ENCODE results near the gene INF2.

INF2 gene

GRCh38 chr14:104708606-104709268, 19.3 kb downstream of the INF2 start:
- H3K4me3 Mint-ChIP-seq = no peak overlapping the region
- peaks cover 13% of the 10 kb centered on the region for H3K36me3 Mint-ChIP-seq (ENCODE audit: low read depth)
- H3K9me3 Mint-ChIP-seq = no peaks in the 10 kb centered on the region
- H3K27ac Mint-ChIP-seq = no peak overlapping the region
- H3K4me1 Mint-ChIP-seq (ENCODE audit: low read depth) = no peaks in the 10 kb centered on the region
- no peaks in the 10 kb centered on the region for H3K27me3 Mint-ChIP-seq

- Mint-ChIP-seq H3K36me3 (ENCODE audit: low read depth) (peaks cover 6% of the 10 kb centered on the region), H3K27me3 (no peaks in the 10 kb centered on the region), H3K4me1 (ENCODE audit: low read depth) (no peaks in the 10 kb centered on the region), H3K4me3 (no peak overlapping the region), H3K9me3 (no peaks in the 10 kb centered on the region), H3K27ac (no peak overlapping the region)
Measured at GRCh38 chr14:104709387-104710039, 20.1 kb downstream of the INF2 start.

GRCh38 chr14:104710071-104710735, 20.8 kb downstream of the INF2 start:
- no peaks in the 10 kb centered on the region for H3K4me1 Mint-ChIP-seq (ENCODE audit: low read depth)
- no peaks in the 10 kb centered on the region for H3K9me3 Mint-ChIP-seq
- no peaks in the 10 kb centered on the region for H3K27me3 Mint-ChIP-seq
- H3K27ac Mint-ChIP-seq = no peak overlapping the region
- peaks cover 4% of the 10 kb centered on the region for H3K36me3 Mint-ChIP-seq (ENCODE audit: low read depth)
- no peak overlapping the region for H3K4me3 Mint-ChIP-seq

GRCh38 chr14:104712881-104713734, 23.7 kb downstream of the INF2 start:
- Mint-ChIP-seq H3K27me3 (no peaks in the 10 kb centered on the region), H3K27ac (no peak overlapping the region), H3K36me3 (ENCODE audit: low read depth) (peaks cover 14% of the 10 kb centered on the region), H3K4me1 (ENCODE audit: low read depth) (no peaks in the 10 kb centered on the region), H3K4me3 (no peak overlapping the region), H3K9me3 (no peaks in the 10 kb centered on the region)

- H3K27me3 Mint-ChIP-seq = no peaks in the 10 kb centered on the region
- H3K27ac Mint-ChIP-seq = no peak overlapping the region
- peaks cover 14% of the 10 kb centered on the region for H3K36me3 Mint-ChIP-seq (ENCODE audit: low read depth)
Measured at GRCh38 chr14:104714066-104714465, 24.6 kb downstream of the INF2 start.

GRCh38 chr14:104714681-104715080, 25.3 kb downstream of the INF2 start:
- Mint-ChIP-seq H3K9me3 (no peaks in the 10 kb centered on the region), H3K27ac (no peak overlapping the region), H3K36me3 (ENCODE audit: low read depth) (peaks cover 14% of the 10 kb centered on the region), H3K4me3 (no peak overlapping the region), H3K27me3 (no peaks in the 10 kb centered on the region), H3K4me1 (ENCODE audit: low read depth) (no peaks in the 10 kb centered on the region)

More at GRCh38 chr14:104714066-104714465, 24.6 kb downstream of the INF2 start:
- H3K4me3 Mint-ChIP-seq = no peak overlapping the region
- no peaks in the 10 kb centered on the region for H3K9me3 Mint-ChIP-seq
- H3K4me1 Mint-ChIP-seq (ENCODE audit: low read depth) = no peaks in the 10 kb centered on the region

- H3K4me3 Mint-ChIP-seq = no peak overlapping the region
- no peaks in the 10 kb centered on the region for H3K4me1 Mint-ChIP-seq (ENCODE audit: low read depth)
- H3K27me3 Mint-ChIP-seq = no peaks in the 10 kb centered on the region
- H3K27ac Mint-ChIP-seq = no peak overlapping the region
- H3K36me3 Mint-ChIP-seq (ENCODE audit: low read depth) = peaks cover 11% of the 10 kb centered on the region
- H3K9me3 Mint-ChIP-seq = no peaks in the 10 kb centered on the region
Measured at GRCh38 chr14:104715416-104715815, 26.0 kb downstream of the INF2 start.

- H3K36me3 Mint-ChIP-seq (ENCODE audit: low read depth) = peaks cover 10% of the 10 kb centered on the region
- H3K4me1 Mint-ChIP-seq (ENCODE audit: low read depth) = no peaks in the 10 kb centered on the region
- no peak overlapping the region for H3K27ac Mint-ChIP-seq
- H3K27me3 Mint-ChIP-seq = no peaks in the 10 kb centered on the region
- H3K4me3 Mint-ChIP-seq = no peak overlapping the region
- no peaks in the 10 kb centered on the region for H3K9me3 Mint-ChIP-seq
Measured at GRCh38 chr14:104715871-104716270, 26.5 kb downstream of the INF2 start.

- Mint-ChIP-seq H3K4me1 (ENCODE audit: low read depth) (no peaks in the 10 kb centered on the region), H3K27ac (no peak overlapping the region), H3K36me3 (ENCODE audit: low read depth) (peaks cover 10% of the 10 kb centered on the region), H3K9me3 (no peaks in the 10 kb centered on the region), H3K4me3 (no peak overlapping the region), H3K27me3 (no peaks in the 10 kb centered on the region)
Measured at GRCh38 chr14:104717137-104717536, 27.7 kb downstream of the INF2 start.

- Mint-ChIP-seq H3K36me3 (ENCODE audit: low read depth) (peaks cover 10% of the 10 kb centered on the region), H3K27me3 (no peaks in the 10 kb centered on the region), H3K27ac (no peak overlapping the region), H3K4me1 (ENCODE audit: low read depth) (no peaks in the 10 kb centered on the region), H3K4me3 (no peak overlapping the region), H3K9me3 (no peaks in the 10 kb centered on the region)
Measured at GRCh38 chr14:104717646-104718045, 28.2 kb downstream of the INF2 start.

GRCh38 chr14:104718147-104718546, 28.7 kb downstream of the INF2 start:
- peaks cover 10% of the 10 kb centered on the region for H3K36me3 Mint-ChIP-seq (ENCODE audit: low read depth)
- no peaks in the 10 kb centered on the region for H3K27me3 Mint-ChIP-seq
- no peaks in the 10 kb centered on the region for H3K4me1 Mint-ChIP-seq (ENCODE audit: low read depth)
- H3K4me3 Mint-ChIP-seq = no peak overlapping the region
- no peak overlapping the region for H3K27ac Mint-ChIP-seq
- H3K9me3 Mint-ChIP-seq = no peaks in the 10 kb centered on the region

- H3K4me3 Mint-ChIP-seq = no peak overlapping the region
Measured at GRCh38 chr14:104718871-104719270, 29.5 kb downstream of the INF2 start.

GRCh38 chr14:104719343-104719742, 29.9 kb downstream of the INF2 start:
- Mint-ChIP-seq H3K4me1 (ENCODE audit: low read depth) (no peaks in the 10 kb centered on the region), H3K27me3 (no peaks in the 10 kb centered on the region), H3K4me3 (no peak overlapping the region), H3K9me3 (no peaks in the 10 kb centered on the region), H3K27ac (no peak overlapping the region), H3K36me3 (ENCODE audit: low read depth) (peaks cover 10% of the 10 kb centered on the region)

More at GRCh38 chr14:104718871-104719270, 29.5 kb downstream of the INF2 start:
- H3K27me3 Mint-ChIP-seq = no peaks in the 10 kb centered on the region
- H3K9me3 Mint-ChIP-seq = no peaks in the 10 kb centered on the region
- H3K27ac Mint-ChIP-seq = no peak overlapping the region
- H3K4me1 Mint-ChIP-seq (ENCODE audit: low read depth) = no peaks in the 10 kb centered on the region
- H3K36me3 Mint-ChIP-seq (ENCODE audit: low read depth) = peaks cover 10% of the 10 kb centered on the region

- H3K4me3 Mint-ChIP-seq = no peak overlapping the region
- no peak overlapping the region for H3K27ac Mint-ChIP-seq
- H3K4me1 Mint-ChIP-seq (ENCODE audit: low read depth) = no peaks in the 10 kb centered on the region
- H3K27me3 Mint-ChIP-seq = no peaks in the 10 kb centered on the region
- no peaks in the 10 kb centered on the region for H3K9me3 Mint-ChIP-seq
- H3K36me3 Mint-ChIP-seq (ENCODE audit: low read depth) = no peaks in the 10 kb centered on the region
Measured at GRCh38 chr14:104721505-104722431, 32.4 kb downstream of the INF2 start.
